Measurements from ENCODE around the gene GSAP.

DNA sequence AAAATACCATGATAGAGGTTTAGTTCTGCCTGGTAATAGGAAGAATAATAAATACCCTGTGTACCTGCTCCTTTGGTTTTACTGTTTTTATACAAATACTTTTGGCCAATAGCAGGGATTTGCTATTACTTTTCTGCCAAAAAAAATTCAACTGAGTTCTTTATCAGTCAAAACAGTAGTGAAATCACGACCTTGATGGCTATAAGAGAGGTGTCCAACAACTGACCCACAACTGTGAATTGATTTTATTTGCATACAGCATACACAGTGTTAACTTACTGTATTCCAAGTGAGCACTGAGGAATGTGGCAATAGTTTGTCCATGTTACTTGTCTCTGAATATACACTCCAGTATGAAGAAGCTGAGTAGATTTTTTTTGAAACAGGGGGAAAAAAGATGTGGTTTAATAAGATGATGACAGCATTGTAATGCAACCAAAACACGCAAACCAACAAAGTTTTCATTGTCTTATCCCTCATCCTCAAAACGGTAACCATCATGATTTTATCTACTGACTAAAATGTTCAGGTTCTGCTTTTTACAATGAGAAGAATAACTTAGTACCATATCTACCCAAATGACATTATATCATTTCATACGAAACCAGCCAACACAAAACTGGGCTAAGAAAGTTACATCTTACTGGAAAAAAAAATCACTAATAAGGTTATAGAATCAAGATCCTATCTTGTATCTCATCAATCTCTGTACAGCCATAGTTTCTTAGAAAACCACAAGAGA is 63.3 kb downstream of the GSAP start:
- no peak for TF ChIP-seq POLR2A (IDR thresholded peaks at IDR 0.05; ENCODE audit: low read depth)
- TF ChIP-seq, protein P1, sequence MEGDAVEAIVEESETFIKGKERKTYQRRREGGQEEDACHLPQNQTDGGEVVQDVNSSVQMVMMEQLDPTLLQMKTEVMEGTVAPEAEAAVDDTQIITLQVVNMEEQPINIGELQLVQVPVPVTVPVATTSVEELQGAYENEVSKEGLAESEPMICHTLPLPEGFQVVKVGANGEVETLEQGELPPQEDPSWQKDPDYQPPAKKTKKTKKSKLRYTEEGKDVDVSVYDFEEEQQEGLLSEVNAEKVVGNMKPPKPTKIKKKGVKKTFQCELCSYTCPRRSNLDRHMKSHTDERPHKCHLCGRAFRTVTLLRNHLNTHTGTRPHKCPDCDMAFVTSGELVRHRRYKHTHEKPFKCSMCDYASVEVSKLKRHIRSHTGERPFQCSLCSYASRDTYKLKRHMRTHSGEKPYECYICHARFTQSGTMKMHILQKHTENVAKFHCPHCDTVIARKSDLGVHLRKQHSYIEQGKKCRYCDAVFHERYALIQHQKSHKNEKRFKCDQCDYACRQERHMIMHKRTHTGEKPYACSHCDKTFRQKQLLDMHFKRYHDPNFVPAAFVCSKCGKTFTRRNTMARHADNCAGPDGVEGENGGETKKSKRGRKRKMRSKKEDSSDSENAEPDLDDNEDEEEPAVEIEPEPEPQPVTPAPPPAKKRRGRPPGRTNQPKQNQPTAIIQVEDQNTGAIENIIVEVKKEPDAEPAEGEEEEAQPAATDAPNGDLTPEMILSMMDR (IDR thresholded peaks at IDR 0.05): no peak
- TF ChIP-seq EP300 (IDR thresholded peaks at IDR 0.05): no peak
- no peak for TF ChIP-seq POLR2AphosphoS5 (IDR thresholded peaks at IDR 0.05)

All from esophagus muscularis mucosa (tissue), 4 donors.